Measurements from ENCODE around the gene CLRN3.

DNA sequence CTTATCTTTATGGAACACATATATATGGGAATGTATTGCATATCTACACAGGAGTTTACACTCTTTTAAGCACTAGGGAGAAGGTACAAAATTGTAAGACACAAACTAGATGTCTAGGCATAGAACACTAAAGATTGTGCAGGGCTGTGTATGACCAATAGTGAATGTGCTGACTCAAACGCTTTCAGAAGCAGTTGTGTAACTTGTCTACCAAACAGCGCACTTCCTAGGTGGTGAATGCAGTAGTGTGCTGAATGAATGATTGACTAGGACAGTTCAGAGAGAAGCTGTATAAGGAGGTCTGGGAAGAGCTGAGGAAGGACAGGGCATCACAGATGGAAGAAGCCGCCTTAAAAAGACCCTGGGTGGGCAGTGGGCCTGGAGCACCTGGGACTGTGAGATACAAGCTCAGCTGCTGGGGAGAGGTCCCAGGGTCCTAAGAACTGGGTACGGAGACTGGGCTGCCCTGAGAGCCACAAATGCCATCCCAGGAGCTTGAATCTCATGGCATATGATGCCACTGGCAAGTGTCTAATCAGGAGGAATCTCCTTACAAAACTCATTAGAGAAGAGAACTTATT, 14.2 kb downstream of the CLRN3 start:
- no peak for TF ChIP-seq EZH2phosphoT487 (IDR thresholded peaks at IDR 0.05; ENCODE audit: borderline replicate concordance)
- TF ChIP-seq, protein P1, sequence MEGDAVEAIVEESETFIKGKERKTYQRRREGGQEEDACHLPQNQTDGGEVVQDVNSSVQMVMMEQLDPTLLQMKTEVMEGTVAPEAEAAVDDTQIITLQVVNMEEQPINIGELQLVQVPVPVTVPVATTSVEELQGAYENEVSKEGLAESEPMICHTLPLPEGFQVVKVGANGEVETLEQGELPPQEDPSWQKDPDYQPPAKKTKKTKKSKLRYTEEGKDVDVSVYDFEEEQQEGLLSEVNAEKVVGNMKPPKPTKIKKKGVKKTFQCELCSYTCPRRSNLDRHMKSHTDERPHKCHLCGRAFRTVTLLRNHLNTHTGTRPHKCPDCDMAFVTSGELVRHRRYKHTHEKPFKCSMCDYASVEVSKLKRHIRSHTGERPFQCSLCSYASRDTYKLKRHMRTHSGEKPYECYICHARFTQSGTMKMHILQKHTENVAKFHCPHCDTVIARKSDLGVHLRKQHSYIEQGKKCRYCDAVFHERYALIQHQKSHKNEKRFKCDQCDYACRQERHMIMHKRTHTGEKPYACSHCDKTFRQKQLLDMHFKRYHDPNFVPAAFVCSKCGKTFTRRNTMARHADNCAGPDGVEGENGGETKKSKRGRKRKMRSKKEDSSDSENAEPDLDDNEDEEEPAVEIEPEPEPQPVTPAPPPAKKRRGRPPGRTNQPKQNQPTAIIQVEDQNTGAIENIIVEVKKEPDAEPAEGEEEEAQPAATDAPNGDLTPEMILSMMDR (conservative IDR thresholded peaks at IDR 0.05; ENCODE audit: low read length): no peak

Measured in Loucy (cell line).